H9 (cell line): Measurements from ENCODE around the gene DPH3. TPM values are rescaled to one million over a fixed set of nuclear protein-coding genes. Genes with fewer than 3 reads are reported as not detected.

Experiments used
- DNase-seq: peaks from one replicate; pipeline ENCODE4 v3.0.0-alpha.2; 2017
- H2AFZ ChIP-seq: one replicate; pipeline ENCODE4 v1.6.1; 2013; ENCODE audit warnings: mild to moderate bottlenecking, low read length, control low read depth, moderate library complexity
- H2AK5ac ChIP-seq: 2 replicates; pipeline ENCODE4 v1.6.1; 2013; ENCODE audit warnings: low read length, control low read depth, mixed read lengths; ENCODE audit not compliant: insufficient read length
- H2BK120ac ChIP-seq: one replicate; pipeline ENCODE4 v1.6.1; 2013; ENCODE audit warnings: low read depth, mild to moderate bottlenecking, low read length, control low read depth, inconsistent platforms; ENCODE audit not compliant: poor library complexity, severe bottlenecking
- H2BK12ac ChIP-seq: 2 replicates; pipeline ENCODE4 v1.6.1; 2013; ENCODE audit warnings: low read length, control low read depth, mixed read lengths, low read depth; ENCODE audit not compliant: insufficient read length
- H2BK15ac ChIP-seq: 2 replicates; pipeline ENCODE4 v1.6.1; 2013; ENCODE audit warnings: low read depth, low read length, control low read depth
- H2BK20ac ChIP-seq: one replicate; pipeline ENCODE4 v1.6.1; 2013; ENCODE audit warnings: low read depth, mild to moderate bottlenecking, low read length, control low read depth, inconsistent platforms; ENCODE audit not compliant: poor library complexity, severe bottlenecking
- H2BK5ac ChIP-seq: 2 replicates; pipeline ENCODE4 v1.6.1; 2013; ENCODE audit warnings: low read length, control low read depth, mixed read lengths; ENCODE audit not compliant: insufficient read length
- H3K14ac ChIP-seq: 2 replicates; pipeline ENCODE4 v1.6.1; 2013; ENCODE audit warnings: low read length, control low read depth; ENCODE audit not compliant: insufficient read depth
- H3K18ac ChIP-seq: 2 replicates; pipeline ENCODE4 v1.6.1; 2013; ENCODE audit warnings: low read depth, mild to moderate bottlenecking, mixed read lengths, low read length, control low read depth; ENCODE audit not compliant: insufficient read length
- H3K23ac ChIP-seq: 2 replicates; pipeline ENCODE4 v1.6.1; 2013; ENCODE audit warnings: low read length, control low read depth, mixed read lengths, low read depth; ENCODE audit not compliant: insufficient read length
- H3K23me2 ChIP-seq: 2 replicates; pipeline ENCODE4 v1.6.1; 2013; ENCODE audit warnings: low read depth, mild to moderate bottlenecking, mixed read lengths, low read length, control low read depth; ENCODE audit not compliant: insufficient read length, poor library complexity, severe bottlenecking
- H3K27ac ChIP-seq: 2 replicates; pipeline ENCODE4 v1.5.1; 2013; ENCODE audit warnings: low read length, control low read depth, mixed read lengths, low read depth; ENCODE audit not compliant: insufficient read length
- H3K27me3 ChIP-seq: 2 replicates; pipeline ENCODE4 v1.6.1; 2013; ENCODE audit warnings: low read length, control low read depth, inconsistent platforms; ENCODE audit not compliant: insufficient read depth
- H3K4ac ChIP-seq: 2 replicates; pipeline ENCODE4 v1.6.1; 2013; ENCODE audit warnings: low read depth, mild to moderate bottlenecking, control low read depth, inconsistent platforms, low read length, moderate library complexity
- H3K4me1 ChIP-seq: 2 replicates; pipeline ENCODE4 v1.6.1; 2013; ENCODE audit warnings: low read length, control low read depth, inconsistent platforms; ENCODE audit not compliant: insufficient read depth
- H3K4me2 ChIP-seq: 2 replicates; pipeline ENCODE4 v1.6.1; 2013; ENCODE audit warnings: low read length, control low read depth, mixed read lengths; ENCODE audit not compliant: insufficient read length, insufficient read depth
- H3K56ac ChIP-seq: 2 replicates; pipeline ENCODE4 v1.6.1; 2013; ENCODE audit warnings: low read depth, mild to moderate bottlenecking, mixed read lengths, low read length, control low read depth; ENCODE audit not compliant: insufficient read length
- H3K79me1 ChIP-seq: 2 replicates; pipeline ENCODE4 v1.6.1; 2013; ENCODE audit warnings: low read depth, mild to moderate bottlenecking, moderate library complexity, low read length, control low read depth, inconsistent platforms; ENCODE audit not compliant: insufficient read depth, poor library complexity, severe bottlenecking
- H3K79me2 ChIP-seq: 2 replicates; pipeline ENCODE4 v1.6.1; 2013; ENCODE audit warnings: low read length, control low read depth, inconsistent platforms; ENCODE audit not compliant: insufficient read depth
- H3K9ac ChIP-seq: 2 replicates; pipeline ENCODE4 v1.6.1; 2013; ENCODE audit warnings: low read length, control low read depth, mixed read lengths; ENCODE audit not compliant: insufficient read length; ENCODE audit errors: extremely low read depth
- H3K9me3 ChIP-seq: one replicate; pipeline ENCODE4 v1.6.1; 2013; ENCODE audit warnings: low read depth, low read length, inconsistent platforms; ENCODE audit not compliant: control insufficient read depth
- H3T11ph ChIP-seq: one replicate; pipeline ENCODE4 v1.6.1; 2013; ENCODE audit warnings: mild to moderate bottlenecking, low read length, control low read depth, inconsistent platforms
- H4K20me1 ChIP-seq: one replicate; pipeline ENCODE4 v1.6.1; 2013; ENCODE audit not compliant: control insufficient read depth, insufficient read length, insufficient read depth
- H4K5ac ChIP-seq: 2 replicates; pipeline ENCODE4 v1.6.1; 2013; ENCODE audit warnings: low read depth, mild to moderate bottlenecking, mixed read lengths, low read length, control low read depth; ENCODE audit not compliant: insufficient read length
- H4K8ac ChIP-seq: replicated peaks from 2 replicates; pipeline ENCODE4 v1.6.1; 2013; ENCODE audit warnings: low read length, control low read depth, mixed read lengths, low read depth; ENCODE audit not compliant: insufficient read length
- H4K91ac ChIP-seq: 2 replicates; pipeline ENCODE4 v1.6.1; 2013; ENCODE audit warnings: low read depth, mild to moderate bottlenecking, moderate library complexity, mixed read lengths, low read length, control low read depth; ENCODE audit not compliant: insufficient read length
- H3K27ac Mint-ChIP-seq, 3 experiments: 2 replicates in 2 of 3; 3 replicates in 1 of 3; pipeline ENCODE4 v1.8.0; 2020 to 2021; ENCODE audit warnings: mixed read lengths in 3 of 3, mild to moderate bottlenecking in 1 of 3, moderate library complexity in 1 of 3
- H3K27me3 Mint-ChIP-seq: 2 replicates; pipeline ENCODE4 v1.8.0; 2021; ENCODE audit warnings: low read depth, mild to moderate bottlenecking, moderate library complexity, mixed read lengths
- H3K36me3 Mint-ChIP-seq, 3 experiments: 2 replicates in 2 of 3; 3 replicates in 1 of 3; pipeline ENCODE4 v1.8.0; 2020 to 2021; ENCODE audit warnings: low read depth in 3 of 3, mixed read lengths in 3 of 3; ENCODE audit not compliant: insufficient read depth in 1 of 3
- H3K4me1 Mint-ChIP-seq, 2 experiments: 2 replicates each; pipeline ENCODE4 v1.8.0; 2020; ENCODE audit warnings: mixed read lengths in 2 of 2
- H3K4me3 Mint-ChIP-seq, 2 experiments: 2 replicates in 1 of 2; 3 replicates in 1 of 2; pipeline ENCODE4 v1.8.0; 2020 to 2021; ENCODE audit warnings: mild to moderate bottlenecking in 2 of 2, mixed read lengths in 2 of 2, moderate library complexity in 1 of 2
- H3K9me3 Mint-ChIP-seq, 2 experiments: 2 replicates in 1 of 2; 3 replicates in 1 of 2; pipeline ENCODE4 v1.8.0; 2020; ENCODE audit warnings: mild to moderate bottlenecking in 2 of 2, mixed read lengths in 2 of 2, moderate library complexity in 1 of 2
- total RNA-seq: library from RNA; stranded (reverse); gene quantifications from 2 replicates; pipeline ENCODE4 v1.2.1, GENCODE V29; 2021
- TF ChIP-seq, protein P1 (sequence below): fragments of 200-600 bp; sonication (generic); conservative IDR thresholded peaks from 3 replicates; pipeline ENCODE4 v1.8.0; 2021; ENCODE audit warnings: antibody characterized with exemption, mild to moderate bottlenecking

The DPH3 gene
- total RNA-seq, 1 experiment from 2014 or later: 36.2 TPM

DNA sequence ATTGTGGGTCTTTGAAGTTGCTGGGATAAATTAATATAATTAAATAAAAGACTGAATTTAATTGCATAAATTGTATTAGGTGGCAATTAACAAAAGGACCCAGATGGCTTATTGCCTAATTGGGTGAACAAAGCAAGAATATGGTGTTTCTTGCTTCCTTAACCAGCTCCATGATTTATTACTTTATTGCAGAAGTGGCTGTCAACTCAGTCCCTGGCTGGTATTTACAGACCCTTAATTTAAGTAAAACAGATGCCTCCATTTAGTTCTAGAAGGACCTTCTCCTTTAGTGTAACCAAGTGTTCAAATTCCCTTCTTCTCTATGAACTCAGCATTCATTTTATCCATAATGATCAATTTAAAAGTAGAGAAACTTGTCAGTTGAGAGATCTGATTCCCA is 35.1 kb downstream of the DPH3 start:
- peaks cover 2% of the 10 kb centered on the region; the same call in 1 of the 2 replicates for H3K4me1 ChIP-seq
- no peaks in the 10 kb centered on the region; a peak in 1 of 5 replicates for H3K9me3 Mint-ChIP-seq
- H3K4ac ChIP-seq: no peak overlapping the region
- no peak overlapping the region for H2AK5ac ChIP-seq
- no peak overlapping the region for H3K4me3 Mint-ChIP-seq
- no peak overlapping the region for H3K4me2 ChIP-seq
- H3K23ac ChIP-seq: no peak overlapping the region
- H3K27ac ChIP-seq: no peak overlapping the region
- no peaks in the 10 kb centered on the region for H3K79me2 ChIP-seq
- peaks cover 2 to 3% of the 10 kb centered on the region in 2 experiments; a peak in 1 of 4 replicates for H3K4me1 Mint-ChIP-seq
- no peak overlapping the region for H4K5ac ChIP-seq
- H4K20me1 ChIP-seq: no peaks in the 10 kb centered on the region
- no peaks in the 10 kb centered on the region for H3K36me3 Mint-ChIP-seq
- H4K8ac ChIP-seq: no peak overlapping the region
- DNase-seq: no peak
- peaks cover 3% of the 10 kb centered on the region; the same call in 1 of the 2 replicates for H3K27me3 Mint-ChIP-seq
- no peak overlapping the region for H2BK120ac ChIP-seq
- H2BK12ac ChIP-seq: no peak overlapping the region
- H2AFZ ChIP-seq: no peak overlapping the region
- no peaks in the 10 kb centered on the region for H3K79me1 ChIP-seq
- no peak overlapping the region for H2BK20ac ChIP-seq
- no peaks in the 10 kb centered on the region for H3K27me3 ChIP-seq
- H2BK15ac ChIP-seq: no peak overlapping the region
- no peak overlapping the region for H2BK5ac ChIP-seq
- no peak overlapping the region for H3K27ac Mint-ChIP-seq
- H4K91ac ChIP-seq: no peak overlapping the region
- TF ChIP-seq, protein P1, sequence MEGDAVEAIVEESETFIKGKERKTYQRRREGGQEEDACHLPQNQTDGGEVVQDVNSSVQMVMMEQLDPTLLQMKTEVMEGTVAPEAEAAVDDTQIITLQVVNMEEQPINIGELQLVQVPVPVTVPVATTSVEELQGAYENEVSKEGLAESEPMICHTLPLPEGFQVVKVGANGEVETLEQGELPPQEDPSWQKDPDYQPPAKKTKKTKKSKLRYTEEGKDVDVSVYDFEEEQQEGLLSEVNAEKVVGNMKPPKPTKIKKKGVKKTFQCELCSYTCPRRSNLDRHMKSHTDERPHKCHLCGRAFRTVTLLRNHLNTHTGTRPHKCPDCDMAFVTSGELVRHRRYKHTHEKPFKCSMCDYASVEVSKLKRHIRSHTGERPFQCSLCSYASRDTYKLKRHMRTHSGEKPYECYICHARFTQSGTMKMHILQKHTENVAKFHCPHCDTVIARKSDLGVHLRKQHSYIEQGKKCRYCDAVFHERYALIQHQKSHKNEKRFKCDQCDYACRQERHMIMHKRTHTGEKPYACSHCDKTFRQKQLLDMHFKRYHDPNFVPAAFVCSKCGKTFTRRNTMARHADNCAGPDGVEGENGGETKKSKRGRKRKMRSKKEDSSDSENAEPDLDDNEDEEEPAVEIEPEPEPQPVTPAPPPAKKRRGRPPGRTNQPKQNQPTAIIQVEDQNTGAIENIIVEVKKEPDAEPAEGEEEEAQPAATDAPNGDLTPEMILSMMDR: no peak
- no peak overlapping the region for H3T11ph ChIP-seq
- no peak overlapping the region for H3K56ac ChIP-seq
- no peaks in the 10 kb centered on the region for H3K23me2 ChIP-seq
- no peak overlapping the region for H3K14ac ChIP-seq
- no peak overlapping the region for H3K18ac ChIP-seq
- H3K9ac ChIP-seq: no peak overlapping the region
- H3K9me3 ChIP-seq: no peaks in the 10 kb centered on the region
